Measurements from ENCODE around the gene SNF8. TPM values are rescaled to one million over a fixed set of nuclear protein-coding genes. Genes with fewer than 3 reads are reported as not detected.

Gene SNF8
- total RNA-seq, 3 donors from 2014 or later = 75.7 to 83.4 (median 76.7) TPM

- no peak for DNase-seq (ENCODE audit: low spot score in 2 of 2)
- Histone ChIP-seq H3K4me3 (no peak overlapping the region), H3K36me3 (no peaks in the 10 kb centered on the region), H3K27me3 (no peaks in the 10 kb centered on the region), H3K4me1 (no peaks in the 10 kb centered on the region), H3K27ac (no peak overlapping the region), H3K9me3 (no peaks in the 10 kb centered on the region)
- intact Hi-C loops (cut with DNase I; ENCODE audit: low total_unique reads) = no loop called here
- TF ChIP-seq POLR2A (IDR thresholded peaks at IDR 0.05) (no peak), POLR2AphosphoS5 (IDR thresholded peaks at IDR 0.05) (no peak), CTCF (IDR thresholded peaks at IDR 0.05) (no peak)
Observed at GRCh38 chr17:48925251-48925990, 19.2 kb downstream of the SNF8 start.

- DNase-seq (ENCODE audit: low spot score in 2 of 2) = no peak
- peaks cover 4% of the 10 kb centered on the region for H3K36me3 ChIP-seq
- no peaks in the 10 kb centered on the region for H3K9me3 ChIP-seq
- TF ChIP-seq POLR2A (IDR thresholded peaks at IDR 0.05) (no peak), POLR2AphosphoS5 (IDR thresholded peaks at IDR 0.05) (no peak), CTCF (IDR thresholded peaks at IDR 0.05) (no peak)
- no peaks in the 10 kb centered on the region for H3K4me1 ChIP-seq
- intact Hi-C loops (cut with DNase I; ENCODE audit: low total_unique reads) = no loop called here
- no peaks in the 10 kb centered on the region for H3K27me3 ChIP-seq
- H3K4me3 ChIP-seq = no peak overlapping the region
- peak overlapping the region; percentile 52 to 71 for H3K27ac ChIP-seq
Observed at GRCh38 chr17:48915459-48916282, 29.0 kb downstream of the SNF8 start.

- Histone ChIP-seq H3K4me3 (no peak overlapping the region), H3K27ac (no peak overlapping the region), H3K9me3 (no peaks in the 10 kb centered on the region), H3K4me1 (peaks cover 0 to 11% of the 10 kb centered on the region in 2 donors), H3K27me3 (no peaks in the 10 kb centered on the region), H3K36me3 (no peaks in the 10 kb centered on the region)
- TF ChIP-seq POLR2A (IDR thresholded peaks at IDR 0.05) = no peak
- no peak for TF ChIP-seq POLR2AphosphoS5 (IDR thresholded peaks at IDR 0.05)
- TF ChIP-seq CTCF (IDR thresholded peaks at IDR 0.05) = no peak
- DNase-seq (ENCODE audit: low spot score in 2 of 2) = no peak
- intact Hi-C loops (cut with DNase I; ENCODE audit: low total_unique reads) = no loop called here
Observed at GRCh38 chr17:48912476-48912875, 32.2 kb downstream of the SNF8 start.

GRCh38 chr17:48910370-48910769 lies 34.3 kb downstream of the SNF8 start:
- Histone ChIP-seq H3K4me3 (peak overlapping the region in 2 of 3 donors; percentile 93 to 96), H3K27me3 (no peaks in the 10 kb centered on the region), H3K4me1 (peaks cover 0 to 11% of the 10 kb centered on the region in 2 donors), H3K27ac (peak overlapping the region in 1 of 2 donors; percentile 33), H3K36me3 (no peaks in the 10 kb centered on the region), H3K9me3 (no peaks in the 10 kb centered on the region)
- intact Hi-C loops (cut with DNase I; ENCODE audit: low total_unique reads) = no loop called here
- DNase-seq (ENCODE audit: low spot score in 2 of 2) = no peak
- no peak for TF ChIP-seq POLR2A (IDR thresholded peaks at IDR 0.05)
- no peak for TF ChIP-seq POLR2AphosphoS5 (IDR thresholded peaks at IDR 0.05)
- no peak for TF ChIP-seq CTCF (IDR thresholded peaks at IDR 0.05)

- TF ChIP-seq POLR2A (IDR thresholded peaks at IDR 0.05) = no peak
- no peak for TF ChIP-seq POLR2AphosphoS5 (IDR thresholded peaks at IDR 0.05)
- TF ChIP-seq CTCF (IDR thresholded peaks at IDR 0.05) = no peak
- H3K36me3 ChIP-seq = no peaks in the 10 kb centered on the region
- peak overlapping the region; percentile 91 to 96 (median 93) for H3K4me3 ChIP-seq
- intact Hi-C loops (cut with DNase I; ENCODE audit: low total_unique reads) = no loop called here
- DNase-seq (ENCODE audit: low spot score in 2 of 2) = no peak
- H3K27me3 ChIP-seq = no peaks in the 10 kb centered on the region
- peak overlapping the region in 1 of 2 donors; percentile 88 for H3K27ac ChIP-seq
- peaks cover 0 to 11% of the 10 kb centered on the region in 2 donors for H3K4me1 ChIP-seq
- no peaks in the 10 kb centered on the region for H3K9me3 ChIP-seq
Observed at GRCh38 chr17:48909783-48910182, 34.9 kb downstream of the SNF8 start.

Data from breast epithelium (tissue), 4 donors.